ENCODE measurements around the gene CNTNAP2.
A peak's percentile ranks its signal among the peaks of the same experiment; 100 is the strongest.

The CNTNAP2 gene

DNA sequence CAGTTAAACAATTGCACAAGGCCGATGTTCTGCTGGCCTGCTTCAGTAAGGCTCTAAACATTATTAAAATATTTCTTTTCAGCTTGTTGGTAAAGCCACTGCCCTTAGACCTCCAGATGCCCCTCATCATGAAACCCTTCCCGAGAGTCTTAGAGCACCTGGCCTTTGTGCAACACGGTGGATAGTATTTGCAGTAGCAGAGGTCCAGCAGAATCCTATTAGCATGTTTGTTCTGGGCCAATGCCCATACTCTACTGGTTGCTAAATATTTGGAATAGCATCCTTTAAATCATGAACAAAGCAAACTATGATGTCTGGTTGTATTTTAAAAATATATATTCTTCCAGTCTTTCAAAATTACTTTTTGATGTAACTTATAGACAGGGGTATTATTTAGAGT is 584.6 kb downstream of the CNTNAP2 start:
- peak; percentile 23 to 75 for DNase-seq

DNA sequence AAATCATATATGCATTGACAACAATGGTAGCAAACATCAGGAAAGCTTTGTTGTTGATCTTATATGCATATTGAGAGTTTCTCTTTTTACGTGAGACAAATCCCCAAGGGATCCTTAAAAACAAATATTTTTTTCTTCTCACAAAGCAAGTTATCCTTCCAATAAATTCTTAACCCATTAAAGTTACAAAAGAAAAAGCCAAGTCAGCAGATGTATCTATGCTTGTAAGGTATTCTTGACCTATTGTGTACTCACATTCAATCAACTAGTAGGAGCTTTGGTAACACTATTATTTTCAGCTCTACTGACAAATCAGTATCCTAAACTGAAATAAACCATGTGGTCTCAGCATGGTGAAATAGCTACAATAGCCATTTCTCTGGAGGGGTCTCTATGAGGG is 586.3 kb downstream of the CNTNAP2 start:
- no peak for DNase-seq

- DNase-seq: no peak
Observed at GRCh38 chr7:146709451-146710027, 592.9 kb downstream of the CNTNAP2 start.

DNA sequence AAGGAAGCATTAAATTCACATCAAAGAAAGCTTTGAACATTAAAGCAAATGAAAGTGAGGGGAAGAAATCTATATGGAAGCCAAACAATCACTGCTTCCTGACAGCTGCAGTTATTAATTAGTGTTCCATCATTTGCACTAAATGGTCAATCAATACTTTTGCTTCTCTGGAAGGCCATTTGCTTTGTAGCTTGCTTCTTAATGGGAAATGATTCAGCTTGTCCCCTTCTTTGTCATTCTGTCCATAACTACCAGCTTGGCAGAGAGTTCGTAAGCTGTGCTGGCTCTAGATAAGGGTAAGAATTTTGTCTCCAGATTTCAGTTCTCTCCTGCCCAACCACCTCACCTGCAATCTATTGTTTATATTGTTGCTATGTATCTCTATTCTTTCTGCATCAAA is 596.6 kb downstream of the CNTNAP2 start:
- no peak for DNase-seq

GRCh38 chr7:146713934-146714333 is 597.3 kb downstream of the CNTNAP2 start:
- DNase-seq: no peak

GRCh38 chr7:146720195-146720594 is 603.6 kb downstream of the CNTNAP2 start:
- DNase-seq: peak in 1 of 2 experiments; percentile 60

DNA sequence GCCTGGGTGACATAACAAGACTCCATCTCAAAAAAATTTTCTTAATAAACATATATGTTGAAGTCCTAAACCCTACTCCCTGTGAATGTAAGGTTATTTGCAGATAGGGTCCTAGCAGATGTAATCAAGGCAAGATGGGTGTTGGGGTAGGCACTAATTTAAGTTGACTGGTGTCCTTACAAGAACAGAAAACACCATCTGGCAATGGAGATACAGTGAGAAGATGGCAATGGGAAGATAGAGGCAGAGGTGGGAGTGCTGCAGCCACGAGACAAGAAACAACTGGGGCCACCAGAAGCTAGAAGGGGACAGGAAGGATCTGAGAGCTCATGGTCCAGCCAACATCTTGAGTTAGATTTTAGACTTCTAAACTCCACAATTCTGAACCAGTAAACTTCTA is 606.4 kb downstream of the CNTNAP2 start:
- DNase-seq: no peak

DNA sequence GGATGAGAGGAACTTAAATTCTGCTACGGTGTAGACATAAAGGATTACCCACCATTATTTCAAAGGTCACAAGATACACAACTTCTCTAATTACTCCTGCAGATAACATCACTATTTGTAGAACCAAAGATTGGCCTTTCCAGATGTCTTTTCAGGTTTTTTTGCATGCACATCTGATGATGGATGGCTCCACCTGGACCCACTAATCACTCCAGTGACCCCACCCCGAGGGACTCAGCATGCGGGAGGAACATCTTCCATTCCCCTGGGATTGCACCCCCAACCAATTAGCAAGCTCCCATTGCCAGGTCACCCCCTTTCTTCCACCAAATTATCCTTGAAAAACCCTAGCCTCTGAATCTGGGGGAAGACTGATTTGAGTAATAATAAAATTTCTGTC is 608.9 kb downstream of the CNTNAP2 start:
- DNase-seq: no peak

DNA sequence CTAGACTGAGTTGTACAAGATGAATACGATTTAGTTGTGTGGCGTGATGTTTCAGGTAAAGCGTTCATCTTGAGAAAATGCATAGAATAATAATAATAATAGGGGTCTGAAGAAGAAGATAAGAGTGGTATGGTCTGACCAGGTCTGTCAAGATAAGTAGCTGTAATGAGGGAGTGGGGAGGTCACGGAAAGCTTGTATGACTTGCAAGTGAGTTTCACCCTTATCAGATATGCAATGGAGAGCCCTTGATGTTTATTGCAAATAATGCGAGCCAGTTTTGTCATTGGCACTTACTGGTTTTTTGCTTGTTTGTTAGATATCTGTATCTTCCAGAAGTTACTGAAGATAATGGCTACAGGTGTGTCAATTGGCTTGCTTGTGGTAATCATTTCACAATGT is 611.5 kb downstream of the CNTNAP2 start:
- no peak for DNase-seq

- DNase-seq: no peak
Observed at GRCh38 chr7:146728611-146729010, 612.0 kb downstream of the CNTNAP2 start.

DNA sequence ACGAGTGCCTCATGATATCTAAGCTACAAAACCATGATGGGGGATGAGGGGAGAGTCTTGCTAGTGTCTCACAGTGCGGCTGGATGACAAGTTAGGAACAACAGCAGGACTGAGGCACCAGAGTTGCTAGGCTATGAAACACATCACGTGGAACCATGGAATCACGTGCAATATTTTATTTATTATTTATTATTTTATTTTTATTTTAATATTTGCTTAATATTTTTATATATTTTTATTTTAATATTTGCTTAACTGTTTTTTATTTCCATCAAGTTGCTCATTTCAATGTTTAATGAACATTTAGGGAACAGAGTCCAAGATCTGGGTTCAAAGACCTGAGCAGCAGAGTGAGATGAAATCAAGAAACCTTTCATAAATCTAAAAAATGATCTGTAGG is 614.6 kb downstream of the CNTNAP2 start:
- no peak for DNase-seq

DNA sequence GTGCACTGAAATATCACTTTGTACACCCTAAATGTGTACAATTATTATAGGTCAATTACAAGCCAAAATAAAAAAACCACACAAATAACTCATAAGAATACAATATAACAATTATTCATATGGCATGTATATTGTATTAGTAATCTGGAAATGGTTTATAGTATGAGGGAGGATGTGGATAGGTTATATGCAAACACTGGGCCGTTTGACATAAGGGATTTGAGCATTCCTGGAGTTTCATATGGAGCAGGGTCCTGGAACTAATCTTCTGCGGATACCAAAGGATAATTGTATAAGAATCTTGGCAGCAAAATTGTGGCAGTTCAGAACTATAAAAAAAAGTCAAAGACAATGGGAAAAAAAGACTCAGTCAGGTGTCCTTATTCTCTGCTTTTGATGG is 619.4 kb downstream of the CNTNAP2 start:
- no peak for DNase-seq

DNA sequence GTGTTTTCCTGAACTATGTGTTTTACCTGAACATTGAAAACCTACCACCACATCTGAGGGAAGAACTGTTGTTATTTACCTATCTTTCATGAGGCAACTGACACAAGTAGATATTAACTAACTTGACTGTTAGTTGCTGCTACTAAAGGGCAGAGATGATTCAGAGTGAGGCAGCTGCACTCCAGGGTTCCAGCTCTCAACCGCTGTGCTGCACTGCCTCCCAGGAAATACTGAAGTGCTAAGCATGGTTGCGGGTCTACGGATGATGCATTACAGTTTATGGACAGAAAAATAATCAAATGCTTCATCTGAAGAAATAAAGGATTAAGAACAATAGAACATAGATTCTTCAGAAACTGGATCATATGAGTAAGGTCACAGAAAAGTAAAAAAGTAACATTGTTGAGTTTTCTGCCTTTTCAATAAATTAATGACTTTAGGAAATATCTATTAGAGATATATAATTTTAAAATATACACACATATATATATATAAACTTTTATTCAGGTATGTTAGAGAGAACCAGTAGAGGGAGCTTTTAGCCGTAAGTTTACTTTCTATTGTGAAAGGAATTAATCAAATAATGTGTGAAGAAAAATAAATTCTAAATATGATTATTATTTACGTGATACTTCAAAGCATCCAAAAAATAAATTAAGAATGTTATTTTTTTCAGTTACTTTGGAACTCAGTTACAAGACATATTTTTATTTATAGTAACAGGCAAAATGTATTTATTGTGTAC is 620.0 kb downstream of the CNTNAP2 start:
- peak in 1 of 2 experiments; percentile 9 for DNase-seq

- DNase-seq: no peak
Observed at GRCh38 chr7:146740039-146740438, 623.4 kb downstream of the CNTNAP2 start.

GRCh38 chr7:146741911-146742310 is 625.3 kb downstream of the CNTNAP2 start:
- no peak for DNase-seq

GRCh38 chr7:146754385-146754784 is 637.8 kb downstream of the CNTNAP2 start:
- DNase-seq: no peak

GRCh38 chr7:146755585-146755984 is 639.0 kb downstream of the CNTNAP2 start:
- DNase-seq: no peak

- no peak for DNase-seq
Observed at GRCh38 chr7:146764458-146764857, 647.9 kb downstream of the CNTNAP2 start.

- DNase-seq: peak in 1 of 2 experiments; percentile 32
Observed at GRCh38 chr7:146768957-146769356, 652.4 kb downstream of the CNTNAP2 start.

DNA sequence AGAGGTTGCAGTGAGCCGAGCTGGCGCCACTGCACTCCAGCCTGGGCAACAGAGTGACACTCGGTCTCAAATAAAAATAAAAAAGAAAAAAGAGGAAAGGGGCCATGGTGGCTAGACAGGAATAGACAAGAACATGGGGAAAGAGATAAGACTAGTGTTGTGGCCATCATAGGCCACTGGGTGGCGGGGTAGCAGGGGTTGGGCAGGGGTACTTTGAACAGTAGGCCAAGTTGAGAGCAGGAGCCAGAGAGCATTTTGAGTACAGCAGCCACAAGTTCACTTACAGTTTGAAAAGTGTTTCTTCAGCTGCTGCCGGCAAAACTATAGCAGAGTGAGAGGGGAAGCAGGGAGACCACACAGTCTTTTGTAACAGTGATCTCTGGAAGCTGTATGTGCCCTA is 656.0 kb downstream of the CNTNAP2 start:
- DNase-seq: peak in 1 of 2 experiments; percentile 28

- DNase-seq: no peak
Observed at GRCh38 chr7:146773506-146773905, 656.9 kb downstream of the CNTNAP2 start.

GRCh38 chr7:146781352-146782116 is 664.9 kb downstream of the CNTNAP2 start:
- peak in 1 of 2 experiments; percentile 4 for DNase-seq

DNA sequence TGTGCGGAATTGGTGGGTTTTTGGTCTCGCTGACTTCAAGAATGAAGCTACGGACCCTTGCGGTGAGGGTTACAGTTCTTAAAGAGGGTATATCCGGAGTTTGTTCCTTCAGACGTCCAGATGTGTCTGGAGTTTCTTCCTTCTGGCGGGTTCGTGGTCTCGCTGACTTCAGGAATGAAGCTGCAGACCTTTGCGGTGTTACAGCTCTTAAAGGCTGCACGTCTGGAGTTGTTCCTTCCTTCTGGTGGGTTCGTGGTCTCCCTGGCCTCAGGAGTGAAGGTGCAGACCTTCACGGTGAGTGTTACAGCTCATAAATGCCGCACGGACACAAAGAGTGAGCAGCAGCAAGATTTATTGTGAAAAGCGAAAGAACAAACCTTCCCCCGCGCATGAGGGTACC is 670.7 kb downstream of the CNTNAP2 start:
- no peak for DNase-seq

DNA sequence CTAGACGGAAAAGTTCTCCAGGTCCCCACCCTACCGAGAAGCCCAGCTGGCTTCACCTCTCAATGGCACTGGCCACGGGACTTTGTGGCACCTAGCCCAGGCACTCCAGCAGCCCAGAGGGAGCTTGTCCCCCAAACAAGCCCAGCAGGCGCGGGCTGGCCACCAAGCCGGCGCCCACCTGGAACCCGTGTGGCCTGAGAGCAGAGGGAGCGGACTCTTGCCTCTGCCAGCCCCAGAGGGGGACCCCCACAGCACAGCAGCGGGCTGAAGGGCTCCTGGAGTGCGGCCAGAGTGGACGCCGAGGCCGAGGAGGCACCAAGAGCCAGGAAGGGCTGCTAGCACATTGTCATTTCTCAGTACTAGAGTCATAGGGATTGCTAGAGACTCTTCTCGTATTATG is 671.4 kb downstream of the CNTNAP2 start:
- no peak for DNase-seq
